SK-N-SH treated with all-trans-retinoic acid at 6 μM for 48 hours (cell line): ENCODE results near the gene CLCN6.
"Not testable (repeated sequence)": the region's sequence is repeated elsewhere in the genome, so short reads cannot be mapped to it uniquely, and the experiment has no call there.

Experiments
- ATAC-seq: fragments of 200-7000 bp; cut with Tn5 transposase; 3 replicates; pipeline ENCODE4 v1.9.1; 2020; ENCODE audit warnings: mild to moderate bottlenecking, moderate library complexity
- BACH2 ChIP-seq: fragments of 250-450 bp; sonication (Bioruptor Pico); IDR thresholded peaks from 2 replicates; pipeline ENCODE4 v1.9.0; 2021; ENCODE audit warnings: mild to moderate bottlenecking, borderline replicate concordance
- CSDC2 ChIP-seq: fragments of 250-450 bp; sonication (Bioruptor Pico); IDR thresholded peaks from 2 replicates; pipeline ENCODE4 v1.5.0; 2020; ENCODE audit warnings: mild to moderate bottlenecking, moderate library complexity
- CSRNP3 ChIP-seq: fragments of 250-450 bp; sonication (Bioruptor Pico); IDR thresholded peaks from 2 replicates; pipeline ENCODE4 v1.5.1; 2021; ENCODE audit warnings: mild to moderate bottlenecking, moderate library complexity
- ESRRG ChIP-seq: fragments of 250-450 bp; sonication (Bioruptor Pico); IDR thresholded peaks from 2 replicates; pipeline ENCODE4 v1.6.1; 2021; ENCODE audit warnings: mild to moderate bottlenecking
- GLIS3 ChIP-seq: fragments of 250-450 bp; sonication (Bioruptor Pico); IDR thresholded peaks from 2 replicates; pipeline ENCODE4 v1.5.0; 2020; ENCODE audit warnings: mild to moderate bottlenecking, moderate library complexity
- ISL1 ChIP-seq: fragments of 250-450 bp; sonication (Bioruptor Pico); IDR thresholded peaks from 2 replicates; pipeline ENCODE4 v2.1.2; 2022; ENCODE audit warnings: mild to moderate bottlenecking, moderate library complexity
- PPARA ChIP-seq: fragments of 250-450 bp; sonication (Bioruptor Pico); IDR thresholded peaks from 2 replicates; pipeline ENCODE4 v1.5.0; 2020; ENCODE audit warnings: mild to moderate bottlenecking, borderline replicate concordance
- SNAI2 ChIP-seq: fragments of 250-450 bp; sonication (Bioruptor Pico); IDR thresholded peaks from 2 replicates; pipeline ENCODE4 v1.5.0; 2020; ENCODE audit warnings: mild to moderate bottlenecking, moderate library complexity
- TCF4 ChIP-seq: fragments of 250-450 bp; sonication (Bioruptor Pico); IDR thresholded peaks from 2 replicates; pipeline ENCODE4 v1.8.0; 2021; ENCODE audit warnings: mild to moderate bottlenecking, moderate library complexity, borderline replicate concordance
- ZC3H10 ChIP-seq: fragments of 250-450 bp; sonication (Bioruptor Pico); IDR thresholded peaks from 2 replicates; pipeline ENCODE4 v1.5.1; 2021; ENCODE audit warnings: mild to moderate bottlenecking, moderate library complexity
- ZFP3 ChIP-seq: fragments of 250-450 bp; sonication (Bioruptor Pico); IDR thresholded peaks from 2 replicates; pipeline ENCODE4 v1.5.0; 2020; ENCODE audit warnings: mild to moderate bottlenecking, moderate library complexity
- ZNF565 ChIP-seq: fragments of 450-650 bp; formaldehyde crosslinking; conservative IDR thresholded peaks from 2 replicates; pipeline ENCODE4 v1.5.0; 2020; ENCODE audit warnings: low read depth, mild to moderate bottlenecking, moderate library complexity
- ZNF70 ChIP-seq: fragments of 450-650 bp; formaldehyde crosslinking; IDR thresholded peaks from 2 replicates; pipeline ENCODE4 v1.5.0; 2020; ENCODE audit warnings: mild to moderate bottlenecking, moderate library complexity
- ZNF8 ChIP-seq: fragments of 450-650 bp; formaldehyde crosslinking; IDR thresholded peaks from 2 replicates; pipeline ENCODE4 v1.5.0; 2020; ENCODE audit warnings: mild to moderate bottlenecking, moderate library complexity
- TF ChIP-seq, protein P1 (sequence below): fragments of 250-450 bp; sonication (Bioruptor Pico); IDR thresholded peaks from 2 replicates; pipeline ENCODE4 v1.5.0; 2020; ENCODE audit warnings: mild to moderate bottlenecking, moderate library complexity
- TF ChIP-seq, protein P2 (sequence below): fragments of 250-450 bp; sonication (Bioruptor Pico); IDR thresholded peaks from 2 replicates; pipeline ENCODE4 v1.8.0; 2021; ENCODE audit warnings: low read depth, mild to moderate bottlenecking, moderate library complexity, borderline replicate concordance

The CLCN6 gene

GRCh38 chr1:11802973-11803885, 2.8 kb upstream of the CLCN6 start:
- ATAC-seq: peak; percentile 40
- TF ChIP-seq TCF4 (CRISPR knock-in tag): peak; percentile 24; the same call in 1 of the 2 replicates
- TF ChIP-seq, protein P1, sequence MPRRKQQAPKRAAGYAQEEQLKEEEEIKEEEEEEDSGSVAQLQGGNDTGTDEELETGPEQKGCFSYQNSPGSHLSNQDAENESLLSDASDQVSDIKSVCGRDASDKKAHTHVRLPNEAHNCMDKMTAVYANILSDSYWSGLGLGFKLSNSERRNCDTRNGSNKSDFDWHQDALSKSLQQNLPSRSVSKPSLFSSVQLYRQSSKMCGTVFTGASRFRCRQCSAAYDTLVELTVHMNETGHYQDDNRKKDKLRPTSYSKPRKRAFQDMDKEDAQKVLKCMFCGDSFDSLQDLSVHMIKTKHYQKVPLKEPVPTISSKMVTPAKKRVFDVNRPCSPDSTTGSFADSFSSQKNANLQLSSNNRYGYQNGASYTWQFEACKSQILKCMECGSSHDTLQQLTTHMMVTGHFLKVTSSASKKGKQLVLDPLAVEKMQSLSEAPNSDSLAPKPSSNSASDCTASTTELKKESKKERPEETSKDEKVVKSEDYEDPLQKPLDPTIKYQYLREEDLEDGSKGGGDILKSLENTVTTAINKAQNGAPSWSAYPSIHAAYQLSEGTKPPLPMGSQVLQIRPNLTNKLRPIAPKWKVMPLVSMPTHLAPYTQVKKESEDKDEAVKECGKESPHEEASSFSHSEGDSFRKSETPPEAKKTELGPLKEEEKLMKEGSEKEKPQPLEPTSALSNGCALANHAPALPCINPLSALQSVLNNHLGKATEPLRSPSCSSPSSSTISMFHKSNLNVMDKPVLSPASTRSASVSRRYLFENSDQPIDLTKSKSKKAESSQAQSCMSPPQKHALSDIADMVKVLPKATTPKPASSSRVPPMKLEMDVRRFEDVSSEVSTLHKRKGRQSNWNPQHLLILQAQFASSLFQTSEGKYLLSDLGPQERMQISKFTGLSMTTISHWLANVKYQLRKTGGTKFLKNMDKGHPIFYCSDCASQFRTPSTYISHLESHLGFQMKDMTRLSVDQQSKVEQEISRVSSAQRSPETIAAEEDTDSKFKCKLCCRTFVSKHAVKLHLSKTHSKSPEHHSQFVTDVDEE (CRISPR knock-in tag): no peak

GRCh38 chr1:11803924-11804665, 1.9 kb upstream of the CLCN6 start:
- not testable (repeated sequence) for ATAC-seq

DNA sequence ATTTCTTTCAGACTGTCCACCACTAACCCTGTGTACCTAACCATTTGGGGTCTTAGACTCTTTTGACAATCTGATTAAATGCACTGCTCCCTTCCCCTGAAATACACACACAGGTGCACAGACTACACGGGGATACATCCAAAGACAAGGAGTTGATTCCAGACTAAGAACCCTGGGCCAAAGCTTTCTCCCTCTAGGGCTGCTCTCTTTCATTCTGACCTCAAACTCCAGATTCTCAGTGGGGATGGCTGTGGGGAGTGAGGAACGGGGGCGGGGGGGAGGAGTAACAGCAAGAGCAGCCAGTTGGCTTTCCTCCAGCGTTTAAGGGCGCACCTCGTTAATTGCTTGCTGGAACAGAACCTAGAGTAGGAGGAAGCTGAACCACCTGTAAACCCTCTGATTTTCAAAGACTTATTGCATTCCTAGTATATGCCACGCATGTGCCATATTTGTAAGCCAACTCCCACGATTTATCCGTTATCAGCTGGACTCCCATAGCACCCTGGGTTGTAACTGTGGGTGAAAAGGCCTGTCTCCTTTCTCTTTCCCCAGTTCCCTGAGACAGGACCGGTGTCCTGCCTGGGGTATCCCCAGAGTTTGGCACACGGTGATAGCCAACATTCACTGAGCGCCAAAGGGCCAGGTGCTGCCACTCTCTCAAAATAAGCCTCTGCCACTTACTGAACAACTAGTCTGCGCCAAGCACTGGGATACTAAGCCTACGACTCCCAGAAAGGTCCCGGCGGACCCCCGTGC, 1.1 kb upstream of the CLCN6 start:
- ATAC-seq: peak; percentile 6
- TF ChIP-seq, protein P2, sequence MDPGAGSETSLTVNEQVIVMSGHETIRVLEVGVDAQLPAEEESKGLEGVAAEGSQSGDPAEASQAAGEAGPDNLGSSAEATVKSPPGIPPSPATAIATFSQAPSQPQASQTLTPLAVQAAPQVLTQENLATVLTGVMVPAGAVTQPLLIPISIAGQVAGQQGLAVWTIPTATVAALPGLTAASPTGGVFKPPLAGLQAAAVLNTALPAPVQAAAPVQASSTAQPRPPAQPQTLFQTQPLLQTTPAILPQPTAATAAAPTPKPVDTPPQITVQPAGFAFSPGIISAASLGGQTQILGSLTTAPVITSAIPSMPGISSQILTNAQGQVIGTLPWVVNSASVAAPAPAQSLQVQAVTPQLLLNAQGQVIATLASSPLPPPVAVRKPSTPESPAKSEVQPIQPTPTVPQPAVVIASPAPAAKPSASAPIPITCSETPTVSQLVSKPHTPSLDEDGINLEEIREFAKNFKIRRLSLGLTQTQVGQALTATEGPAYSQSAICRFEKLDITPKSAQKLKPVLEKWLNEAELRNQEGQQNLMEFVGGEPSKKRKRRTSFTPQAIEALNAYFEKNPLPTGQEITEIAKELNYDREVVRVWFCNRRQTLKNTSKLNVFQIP (CRISPR knock-in tag): no peak
- no peak for TF ChIP-seq CSDC2 (CRISPR knock-in tag)

DNA sequence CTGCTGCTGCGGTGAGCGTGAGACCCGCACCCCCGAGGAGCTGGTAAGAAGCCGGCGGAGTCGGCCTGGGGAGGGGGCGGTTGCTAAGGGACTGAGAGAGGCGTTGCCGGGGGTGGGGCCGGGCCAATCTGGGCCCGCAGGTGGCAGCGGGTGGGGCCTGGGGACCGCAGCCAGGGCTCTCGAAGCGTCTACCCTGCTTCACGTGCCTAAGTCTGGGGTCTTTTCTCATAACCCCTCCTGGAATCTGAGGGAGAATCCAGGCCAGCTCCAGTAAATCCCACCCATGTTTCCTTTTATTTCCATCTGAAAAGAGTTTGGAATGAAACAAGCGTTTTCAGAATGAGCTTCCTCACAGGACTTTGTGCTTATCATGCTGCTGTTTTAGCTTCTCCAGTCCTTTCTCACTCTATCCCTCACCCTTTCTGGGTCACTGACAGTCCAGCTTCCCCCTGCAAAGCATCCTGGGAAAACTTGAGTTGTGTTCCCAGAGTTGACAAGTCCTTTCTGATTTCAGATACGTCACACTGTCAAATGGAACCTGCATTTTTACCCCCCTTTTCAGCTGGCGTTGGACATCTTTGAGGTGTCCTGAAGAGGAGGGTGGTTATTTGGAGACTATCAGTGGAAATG, 431 bp downstream of the CLCN6 start:
- TF ChIP-seq, protein P2 (CRISPR knock-in tag): no peak
- TF ChIP-seq ZNF70 (CRISPR knock-in tag): no peak
- no peak for TF ChIP-seq ZNF8 (CRISPR knock-in tag)
- no peak for TF ChIP-seq ESRRG (CRISPR knock-in tag)
- TF ChIP-seq GLIS3 (CRISPR knock-in tag): no peak
- no peak for TF ChIP-seq TCF4 (CRISPR knock-in tag)
- no peak for TF ChIP-seq ZNF565 (CRISPR knock-in tag)
- no peak for TF ChIP-seq CSDC2 (CRISPR knock-in tag)
- no peak for TF ChIP-seq PPARA (CRISPR knock-in tag)
- TF ChIP-seq SNAI2 (CRISPR knock-in tag): no peak
- TF ChIP-seq ZFP3 (CRISPR knock-in tag): no peak
- TF ChIP-seq ISL1: no peak
- TF ChIP-seq ZC3H10 (CRISPR knock-in tag): no peak
- TF ChIP-seq BACH2: no peak
- no peak for TF ChIP-seq CSRNP3 (CRISPR knock-in tag)
- TF ChIP-seq, all 23 proteins: peak for 0
- ATAC-seq: peak; percentile 36
